Erythroblast (primary cell): Measurements from ENCODE around the gene LRRC56.

Experiments used
- GATA1 ChIP-seq: IDR thresholded peaks from 2 replicates; pipeline ENCODE4 v1.6.1; 2011; ENCODE audit warnings: low read depth, mild to moderate bottlenecking, control low read depth, low read length, moderate library complexity
- POLR2A ChIP-seq: IDR thresholded peaks from 2 replicates; pipeline ENCODE4 v1.6.1; 2011; ENCODE audit warnings: mild to moderate bottlenecking, low read length

DNA sequence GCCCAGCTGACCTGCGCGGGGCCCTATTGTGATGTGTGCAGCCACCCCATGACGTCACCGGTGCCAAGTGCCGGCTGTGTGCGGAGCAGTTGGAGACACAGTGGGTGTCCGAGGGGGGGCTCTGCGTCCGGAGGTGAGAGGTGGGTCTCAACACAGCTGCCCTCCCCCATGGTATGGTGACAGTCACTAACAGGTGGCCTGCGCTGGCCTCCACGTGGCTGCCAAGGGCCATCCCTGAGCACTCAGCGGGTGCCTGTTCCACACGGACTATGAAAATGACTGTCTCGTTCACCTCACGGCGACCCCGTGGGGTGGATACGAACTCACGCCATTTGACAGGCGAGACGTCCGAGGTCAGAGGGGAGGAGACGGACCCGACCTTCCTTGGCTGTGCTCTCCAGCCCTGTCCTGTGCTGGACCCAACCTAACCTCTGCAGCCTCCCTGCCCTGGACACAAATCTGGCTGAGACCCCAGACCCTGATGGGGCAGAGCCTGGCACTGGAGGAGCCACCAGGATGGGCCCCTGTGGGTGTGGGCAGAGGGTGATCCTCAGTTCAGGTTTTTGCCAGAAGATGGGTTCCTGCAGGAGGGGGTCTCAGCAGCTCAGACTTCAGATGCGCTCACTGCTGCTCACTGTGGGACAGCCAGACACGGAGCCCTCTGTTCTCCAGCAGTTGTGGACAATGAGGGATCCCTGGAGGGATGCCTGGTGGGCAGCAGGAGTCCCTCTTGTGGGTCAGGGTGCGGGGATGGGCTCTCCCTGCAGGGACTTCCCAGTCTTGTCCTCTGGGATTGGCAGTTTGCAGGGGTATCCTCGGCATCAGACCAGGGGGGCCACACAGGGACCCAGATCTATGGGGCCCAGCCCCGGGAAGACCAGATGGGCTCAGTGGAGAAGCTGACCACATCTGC, 8.3 kb upstream of the LRRC56 start:
- no peak for TF ChIP-seq POLR2A
- TF ChIP-seq GATA1: no peak
